GM12878 (cell line): ENCODE data around the gene ZDHHC14.

Experiments
- CHD2 ChIP-seq: IDR thresholded peaks from 2 replicates; pipeline ENCODE4 v1.6.1; 2011; ENCODE audit warnings: low read depth, low read length, improper control_type of control experiment, borderline replicate concordance
- CHD4 ChIP-seq: fragments of 200-600 bp; sonication (generic); IDR thresholded peaks from 2 replicates; pipeline ENCODE4 v1.6.1; 2016; ENCODE audit warnings: mild to moderate bottlenecking
- EP300 ChIP-seq, 2 experiments: fragments of 150-350 bp in 1 of 2; IDR thresholded peaks; 2 replicates each; pipeline ENCODE4 v1.6.1; 2011 to 2012; ENCODE audit warnings: low read depth in 2 of 2, low read length in 2 of 2, borderline replicate concordance in 1 of 2, improper control_type of control experiment in 1 of 2, inconsistent platforms in 1 of 2; ENCODE audit not compliant: control insufficient read depth in 1 of 2
- FOXM1 ChIP-seq: IDR thresholded peaks from 2 replicates; pipeline ENCODE4 v1.6.1; 2012; ENCODE audit warnings: low read depth, mild to moderate bottlenecking, inconsistent platforms, low read length, moderate library complexity
- IKZF1 ChIP-seq: fragments of 450-650 bp; conservative IDR thresholded peaks from 2 replicates; pipeline ENCODE4 v1.6.1; 2017; ENCODE audit warnings: antibody characterized with exemption, mild to moderate bottlenecking
- POLR2A ChIP-seq: IDR thresholded peaks from 2 replicates; pipeline ENCODE4 v1.6.1; 2011; ENCODE audit warnings: low read depth, mild to moderate bottlenecking, low read length
- POU2F2 ChIP-seq: IDR thresholded peaks from 3 replicates; pipeline ENCODE4 v1.6.1; 2011; ENCODE audit warnings: low read depth, mild to moderate bottlenecking, low read length, borderline replicate concordance
- RFX5 ChIP-seq: IDR thresholded peaks from 2 replicates; pipeline ENCODE4 v1.6.1; 2011; ENCODE audit warnings: low read depth, low read length, improper control_type of control experiment
- TAF1 ChIP-seq: IDR thresholded peaks from 2 replicates; pipeline ENCODE4 v1.6.1; 2011; ENCODE audit warnings: mild to moderate bottlenecking, low read depth, low read length, borderline replicate concordance
- TBL1XR1 ChIP-seq: IDR thresholded peaks from 2 replicates; pipeline ENCODE4 v1.6.1; 2012; ENCODE audit warnings: low read depth, low read length, improper control_type of control experiment
- ZNF24 ChIP-seq: fragments of 450-650 bp; IDR thresholded peaks from 2 replicates; pipeline ENCODE4 v1.6.1; 2017; ENCODE audit warnings: antibody characterized with exemption, mild to moderate bottlenecking
- ZNF274 ChIP-seq: IDR thresholded peaks from one replicate; pipeline ENCODE4 v1.8.0; 2011; ENCODE audit not compliant: insufficient read length, insufficient read depth
- TF ChIP-seq, protein P1 (sequence below), 3 experiments: IDR thresholded peaks in 2 of 3; conservative IDR thresholded peaks in 1 of 3; 2 replicates each; pipeline ENCODE4 v1.5.1; 2011; ENCODE audit warnings: low read depth in 3 of 3, low read length in 3 of 3, mild to moderate bottlenecking in 3 of 3, control low read depth in 2 of 3, moderate library complexity in 2 of 3, inconsistent platforms in 1 of 3, mixed read lengths in 1 of 3; ENCODE audit not compliant: control insufficient read depth in 2 of 3, insufficient read depth in 1 of 3; ENCODE audit errors: extremely low read depth in 1 of 3
- TF ChIP-seq, protein P2 (sequence below): fragments of 450-650 bp; IDR thresholded peaks from 2 replicates; pipeline ENCODE4 v1.6.1; 2014; ENCODE audit warnings: mild to moderate bottlenecking

DNA sequence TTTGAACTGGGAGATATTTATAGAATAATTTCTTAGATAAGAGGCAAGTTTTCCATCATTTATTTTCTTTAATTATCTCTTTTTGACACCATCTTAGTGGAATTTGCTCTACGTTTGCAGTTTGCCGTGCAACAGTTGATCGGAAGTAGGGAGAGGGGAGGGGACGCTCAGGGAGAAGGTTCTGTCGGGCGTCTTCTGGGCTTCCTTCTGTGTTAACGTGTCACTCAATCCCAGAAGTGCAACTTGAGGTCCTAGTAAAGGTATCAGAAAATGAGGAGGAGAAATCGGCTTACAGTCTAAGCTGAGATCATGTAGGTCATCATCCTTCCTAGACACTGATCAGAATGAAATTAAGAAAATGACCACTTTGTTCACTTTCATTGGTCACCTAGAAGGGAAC, 293.1 kb downstream of the ZDHHC14 start:
- TF ChIP-seq RFX5: no peak
- no peak for TF ChIP-seq POU2F2
- TF ChIP-seq, protein P1, sequence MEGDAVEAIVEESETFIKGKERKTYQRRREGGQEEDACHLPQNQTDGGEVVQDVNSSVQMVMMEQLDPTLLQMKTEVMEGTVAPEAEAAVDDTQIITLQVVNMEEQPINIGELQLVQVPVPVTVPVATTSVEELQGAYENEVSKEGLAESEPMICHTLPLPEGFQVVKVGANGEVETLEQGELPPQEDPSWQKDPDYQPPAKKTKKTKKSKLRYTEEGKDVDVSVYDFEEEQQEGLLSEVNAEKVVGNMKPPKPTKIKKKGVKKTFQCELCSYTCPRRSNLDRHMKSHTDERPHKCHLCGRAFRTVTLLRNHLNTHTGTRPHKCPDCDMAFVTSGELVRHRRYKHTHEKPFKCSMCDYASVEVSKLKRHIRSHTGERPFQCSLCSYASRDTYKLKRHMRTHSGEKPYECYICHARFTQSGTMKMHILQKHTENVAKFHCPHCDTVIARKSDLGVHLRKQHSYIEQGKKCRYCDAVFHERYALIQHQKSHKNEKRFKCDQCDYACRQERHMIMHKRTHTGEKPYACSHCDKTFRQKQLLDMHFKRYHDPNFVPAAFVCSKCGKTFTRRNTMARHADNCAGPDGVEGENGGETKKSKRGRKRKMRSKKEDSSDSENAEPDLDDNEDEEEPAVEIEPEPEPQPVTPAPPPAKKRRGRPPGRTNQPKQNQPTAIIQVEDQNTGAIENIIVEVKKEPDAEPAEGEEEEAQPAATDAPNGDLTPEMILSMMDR (IDR thresholded peaks at IDR 0.05 in 2 of 3, conservative IDR thresholded peaks at IDR 0.05 in 1 of 3; ENCODE audit: control insufficient read depth in 2 of 3, extremely low read depth in 1 of 3, insufficient read depth in 1 of 3, low read depth in 3 of 3, low read length in 3 of 3): no peak
- TF ChIP-seq ZNF24: no peak
- TF ChIP-seq TAF1: no peak
- TF ChIP-seq FOXM1: no peak
- no peak for TF ChIP-seq EP300 (IDR thresholded peaks at IDR 0.05; ENCODE audit: borderline replicate concordance in 1 of 2, control insufficient read depth in 1 of 2, low read depth in 2 of 2, low read length in 2 of 2)
- TF ChIP-seq ZNF274: no peak
- TF ChIP-seq TBL1XR1: no peak
- TF ChIP-seq POLR2A: no peak
- TF ChIP-seq CHD2: no peak
- TF ChIP-seq, protein P2, sequence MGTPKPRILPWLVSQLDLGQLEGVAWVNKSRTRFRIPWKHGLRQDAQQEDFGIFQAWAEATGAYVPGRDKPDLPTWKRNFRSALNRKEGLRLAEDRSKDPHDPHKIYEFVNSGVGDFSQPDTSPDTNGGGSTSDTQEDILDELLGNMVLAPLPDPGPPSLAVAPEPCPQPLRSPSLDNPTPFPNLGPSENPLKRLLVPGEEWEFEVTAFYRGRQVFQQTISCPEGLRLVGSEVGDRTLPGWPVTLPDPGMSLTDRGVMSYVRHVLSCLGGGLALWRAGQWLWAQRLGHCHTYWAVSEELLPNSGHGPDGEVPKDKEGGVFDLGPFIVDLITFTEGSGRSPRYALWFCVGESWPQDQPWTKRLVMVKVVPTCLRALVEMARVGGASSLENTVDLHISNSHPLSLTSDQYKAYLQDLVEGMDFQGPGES: no peak
- no peak for TF ChIP-seq IKZF1
- no peak for TF ChIP-seq CHD4
